GM19397 (cell line): Measurements from ENCODE around the gene LUZP2.

Experiments used
- ATAC-seq: cut with Tn5 transposase; IDR thresholded peaks from one replicate; pipeline ENCODE4 v1.9.1; 2021; ENCODE audit warnings: mild to moderate bottlenecking, moderate library complexity; ENCODE audit not compliant: unreplicated experiment

LUZP2 gene

GRCh38 chr11:24708616-24709015, 211.8 kb downstream of the LUZP2 start:
- no peak for ATAC-seq

DNA sequence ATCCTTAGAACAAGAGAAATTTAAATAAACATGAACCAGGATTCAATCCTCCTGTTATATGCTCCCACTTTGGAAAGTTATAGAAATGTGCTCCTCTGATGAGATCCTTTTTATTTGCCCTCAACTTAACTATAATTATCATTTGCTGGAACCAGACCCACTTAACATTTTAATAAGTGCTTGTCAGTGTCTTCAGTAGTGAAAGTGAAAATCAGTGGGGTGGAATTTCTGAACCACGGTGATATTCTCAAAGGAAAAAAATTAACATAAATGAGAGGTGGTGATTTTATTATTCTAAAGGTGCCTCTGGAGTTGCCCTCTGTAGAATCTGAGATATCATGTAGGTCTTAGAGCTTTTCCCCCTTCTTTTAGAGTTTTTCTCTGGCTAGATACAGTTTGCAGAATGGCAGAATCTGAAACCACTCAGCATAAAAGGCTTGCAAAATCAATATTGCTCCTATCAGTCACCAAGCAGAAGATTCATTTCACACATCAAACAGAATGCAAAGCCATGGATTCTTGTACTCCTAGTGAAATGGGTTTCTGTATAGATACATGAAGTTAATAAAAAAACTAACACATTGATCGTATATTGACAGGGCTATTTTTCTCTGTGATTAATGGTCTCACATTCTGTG, 213.2 kb downstream of the LUZP2 start:
- ATAC-seq, result no peak

DNA sequence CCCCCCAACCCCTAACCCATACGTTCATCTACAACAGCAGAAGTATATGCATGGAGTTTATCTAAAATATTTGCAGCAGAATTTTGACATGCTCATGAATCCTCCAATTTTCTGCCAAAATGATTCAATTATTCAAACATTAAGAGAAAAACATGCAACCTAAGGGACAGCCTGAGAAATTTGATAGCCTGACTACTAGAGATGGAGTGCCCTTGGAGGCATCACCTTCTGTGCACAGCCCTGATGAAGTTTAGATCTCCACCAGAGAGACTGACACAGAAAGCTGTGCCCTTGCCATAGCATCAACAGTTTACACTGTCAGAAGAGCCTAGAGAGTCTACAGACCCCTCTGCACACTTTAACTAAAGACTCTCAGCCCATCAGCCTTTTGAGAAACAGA, 217.7 kb downstream of the LUZP2 start:
- no peak for ATAC-seq

DNA sequence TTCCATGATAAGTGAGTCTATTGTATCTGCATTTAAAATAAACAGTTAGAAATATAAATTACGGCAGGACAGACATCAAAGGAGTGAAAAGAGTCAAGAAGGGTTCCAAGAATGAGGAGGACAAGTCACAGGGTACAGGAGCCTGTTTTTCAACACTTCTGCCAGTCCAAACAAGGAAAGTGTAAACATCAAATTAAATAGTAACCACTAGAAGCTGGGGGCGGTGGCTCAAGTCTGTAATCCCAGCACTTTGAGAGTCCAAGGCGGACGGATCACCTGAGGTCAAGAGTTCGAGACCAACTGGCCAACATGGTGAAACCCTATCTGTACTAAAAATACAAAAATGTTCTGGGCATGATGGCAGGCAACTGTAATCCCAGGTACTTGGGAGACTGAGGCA, 219.6 kb downstream of the LUZP2 start:
- no peak for ATAC-seq

DNA sequence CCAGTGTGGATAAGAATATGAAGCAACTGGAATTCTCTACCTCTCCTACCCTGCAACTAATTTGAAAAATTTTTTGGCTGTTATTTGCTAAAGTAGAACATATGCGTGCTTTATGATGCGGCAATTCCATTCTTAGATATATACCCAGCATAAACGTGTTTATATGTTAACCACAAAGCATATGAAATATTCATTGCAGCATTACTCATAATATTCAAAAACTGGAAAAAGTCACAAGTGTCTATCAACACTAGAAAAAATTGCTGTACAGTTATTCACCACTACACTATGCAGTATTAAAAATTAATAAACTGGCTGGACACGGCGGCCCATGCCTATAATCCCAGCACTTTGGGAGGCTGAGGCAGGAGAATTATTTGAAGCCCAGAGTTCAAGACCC, 226.4 kb downstream of the LUZP2 start:
- ATAC-seq, result no peak

- ATAC-seq, result no peak
Measured at GRCh38 chr11:24731554-24731953, 234.7 kb downstream of the LUZP2 start.

DNA sequence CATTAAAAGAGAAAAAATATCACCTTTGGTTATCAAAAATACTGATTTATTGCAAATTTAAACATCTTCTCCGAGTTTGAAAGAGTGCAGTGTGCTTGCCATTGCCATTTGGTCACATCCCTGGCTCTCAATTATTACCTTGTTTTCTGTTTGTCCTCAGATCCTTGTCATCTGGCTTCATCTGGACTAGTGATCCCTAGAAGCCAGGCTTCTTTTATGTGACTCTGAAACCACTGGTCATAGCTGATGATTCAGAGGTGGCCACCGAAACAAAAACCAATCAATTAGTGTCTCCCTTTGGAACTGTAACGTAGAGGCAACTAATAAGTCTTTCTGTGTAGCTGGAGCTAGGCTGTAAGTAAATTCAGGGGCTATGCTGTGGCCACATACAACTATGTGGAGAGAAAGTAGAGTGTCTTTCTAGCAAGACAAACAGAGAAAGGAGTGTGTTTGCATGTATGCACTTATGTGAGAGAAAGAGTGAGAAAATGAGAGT, 237.9 kb downstream of the LUZP2 start:
- ATAC-seq, result no peak

DNA sequence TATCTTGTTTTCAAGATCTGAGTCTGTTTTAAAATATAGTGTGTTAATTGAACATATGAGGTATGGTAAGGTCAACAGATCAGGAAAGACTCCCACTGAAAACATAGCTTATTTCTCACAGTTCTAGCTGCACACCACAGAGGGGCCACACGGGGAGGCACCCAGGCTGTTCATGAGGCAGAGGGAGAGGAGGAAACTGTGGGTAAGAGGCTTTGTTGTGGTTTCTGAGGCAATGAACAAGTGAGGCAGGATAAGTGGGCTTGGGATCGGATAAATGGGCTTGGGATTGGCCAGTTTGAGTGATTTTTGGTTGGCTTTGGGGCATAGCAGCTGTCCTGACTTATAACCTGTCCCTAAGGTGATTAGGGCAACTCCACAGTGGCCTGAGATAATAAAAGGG, 242.1 kb downstream of the LUZP2 start:
- no peak for ATAC-seq

DNA sequence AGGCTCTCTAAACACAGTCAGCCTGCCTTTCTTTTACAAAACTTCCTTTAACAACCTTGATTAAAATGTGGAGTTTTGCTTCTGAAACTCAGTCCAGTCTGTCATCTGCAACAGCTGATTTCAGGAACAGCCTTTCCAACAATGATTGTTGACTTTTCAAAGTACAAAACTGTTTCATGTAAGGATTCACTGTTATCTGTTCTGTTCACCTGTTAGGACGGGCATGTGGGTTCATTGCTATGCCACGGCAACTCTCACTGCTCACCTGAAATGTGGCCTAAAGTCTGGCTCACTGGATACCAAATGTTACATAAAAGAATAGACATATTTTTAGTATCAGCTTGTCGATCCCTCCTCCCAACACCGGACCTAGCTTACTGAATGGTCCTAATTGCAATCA, 242.8 kb downstream of the LUZP2 start:
- no peak for ATAC-seq

- no peak for ATAC-seq
Measured at GRCh38 chr11:24747275-24748251, 250.7 kb downstream of the LUZP2 start.

DNA sequence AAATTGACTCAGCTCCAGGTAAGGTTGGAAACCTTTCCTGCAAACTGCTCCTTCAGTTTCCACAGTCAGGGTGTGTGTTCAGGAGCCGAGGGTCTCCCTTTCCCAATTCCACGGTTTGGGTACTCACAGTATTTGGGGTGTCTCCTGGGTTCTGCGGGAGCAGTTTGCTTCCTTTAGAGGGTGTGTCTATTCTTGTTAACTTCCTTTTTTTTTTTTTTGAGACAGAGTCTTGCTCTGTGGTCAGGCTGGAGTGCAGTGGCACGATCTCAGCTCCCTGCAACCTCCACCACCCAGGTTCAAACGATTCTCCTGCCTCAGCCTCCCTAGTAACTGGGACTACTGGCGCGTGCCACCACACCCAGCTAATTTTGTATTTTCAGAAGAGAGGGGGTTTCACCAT, 251.4 kb downstream of the LUZP2 start:
- ATAC-seq, result no peak

- ATAC-seq, result no peak
Measured at GRCh38 chr11:24754406-24754805, 257.6 kb downstream of the LUZP2 start.

- ATAC-seq, result no peak
Measured at GRCh38 chr11:24755260-24755839, 258.5 kb downstream of the LUZP2 start.

- no peak for ATAC-seq
Measured at GRCh38 chr11:24759742-24760141, 262.9 kb downstream of the LUZP2 start.

DNA sequence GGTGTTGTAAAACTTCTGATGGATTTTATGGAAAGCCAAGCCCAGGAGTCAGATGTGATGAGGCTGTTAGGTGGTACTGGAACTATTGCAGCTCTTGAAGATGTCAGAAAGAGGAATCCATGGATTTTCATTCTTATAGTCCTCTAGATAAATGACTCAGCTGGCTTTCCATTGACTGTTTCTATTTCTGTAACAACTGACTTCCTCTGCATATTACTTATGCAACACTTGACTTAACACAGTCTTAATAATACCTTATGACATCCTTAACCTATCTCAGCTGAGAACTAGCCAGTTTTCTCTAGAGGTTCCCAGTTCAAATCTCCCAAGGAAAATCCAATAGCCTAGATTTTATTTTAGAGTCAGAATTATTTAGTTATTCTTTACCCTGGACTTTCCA, 263.8 kb downstream of the LUZP2 start:
- no peak for ATAC-seq

DNA sequence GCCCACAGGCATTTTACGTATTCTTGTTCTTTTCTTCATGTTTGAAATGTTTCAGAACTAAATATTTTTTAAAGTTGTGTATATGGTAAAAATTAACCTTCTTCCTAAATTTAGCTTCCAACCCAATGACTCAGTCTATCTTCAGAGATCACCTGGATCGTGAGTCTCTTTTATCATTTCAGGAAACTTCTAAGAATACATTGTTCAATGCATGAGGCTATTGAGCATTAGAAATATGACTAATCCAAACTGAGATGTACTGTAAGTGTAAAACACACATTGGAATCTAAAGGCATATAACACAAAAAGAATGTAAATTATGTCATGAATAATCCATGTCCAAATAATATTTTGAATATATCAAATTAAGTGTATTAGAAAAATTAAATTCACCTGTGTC, 265.2 kb downstream of the LUZP2 start:
- no peak for ATAC-seq

GRCh38 chr11:24767411-24767810, 270.6 kb downstream of the LUZP2 start:
- no peak for ATAC-seq

DNA sequence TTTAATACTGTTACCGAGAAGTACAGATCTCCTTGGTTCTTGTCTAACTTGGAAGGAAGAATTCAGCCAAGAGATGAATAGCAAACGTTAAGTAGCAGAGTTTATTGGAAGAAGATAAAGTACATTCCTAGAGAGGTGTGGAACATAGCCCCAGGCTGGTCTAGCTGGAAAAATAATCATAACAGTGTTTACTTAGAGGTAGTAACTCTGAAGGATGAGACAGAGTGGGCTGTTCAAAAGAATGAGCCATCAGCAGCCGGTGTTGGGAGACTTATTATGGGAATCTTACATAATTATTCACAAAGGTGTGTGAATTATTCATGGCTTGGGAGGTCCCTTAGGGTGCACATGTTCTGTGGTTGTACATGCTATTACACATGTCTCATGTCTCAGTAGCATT, 276.5 kb downstream of the LUZP2 start:
- ATAC-seq, result no peak

DNA sequence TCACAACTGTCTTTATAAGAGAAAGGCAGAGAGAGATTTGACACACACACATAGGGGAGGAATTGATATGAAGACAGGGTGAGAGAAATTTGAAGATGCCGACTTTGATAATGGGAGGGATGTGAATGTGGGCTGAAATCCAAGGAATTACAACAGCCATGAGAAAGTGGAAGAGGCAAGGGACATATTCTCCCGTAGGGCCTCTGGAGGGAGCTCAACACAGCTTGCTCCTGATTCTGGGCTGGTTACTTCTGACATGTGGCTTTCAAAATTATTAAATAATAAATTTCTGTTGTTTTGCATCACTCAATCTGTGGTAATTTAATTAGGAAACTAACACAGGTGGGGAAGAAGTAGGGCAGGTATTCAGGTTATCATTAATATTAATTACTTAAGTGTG, 282.9 kb downstream of the LUZP2 start:
- no peak for ATAC-seq

DNA sequence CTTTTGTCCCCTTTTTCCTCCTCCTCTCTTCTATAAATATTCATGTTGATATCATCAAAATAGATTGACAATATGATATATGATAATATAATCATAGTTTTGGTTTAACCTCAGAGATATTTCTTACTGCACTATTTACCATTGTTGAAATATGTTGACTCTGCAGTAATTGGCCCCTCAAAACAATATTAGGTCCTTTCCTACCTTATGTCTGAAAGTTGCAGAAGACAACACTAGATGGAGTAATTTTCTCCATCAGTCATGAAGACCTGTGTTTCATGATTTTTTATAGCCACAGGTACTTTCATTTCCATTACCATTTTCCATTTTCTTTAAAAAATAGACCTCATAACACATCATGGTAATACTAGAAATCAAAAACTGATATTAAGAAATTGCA, 284.4 kb downstream of the LUZP2 start:
- no peak for ATAC-seq

- no peak for ATAC-seq
Measured at GRCh38 chr11:24793479-24793878, 296.6 kb downstream of the LUZP2 start.

- ATAC-seq, result no peak
Measured at GRCh38 chr11:24794064-24794463, 297.2 kb downstream of the LUZP2 start.
